ENCODE data around the gene KIF26B. TPM values are rescaled to one million over a fixed set of nuclear protein-coding genes. Genes with fewer than 3 reads are reported as not detected.

The KIF26B gene
- total RNA-seq, 2 donors from 2014 or later, result 0.78 to 4.6 TPM

DNA sequence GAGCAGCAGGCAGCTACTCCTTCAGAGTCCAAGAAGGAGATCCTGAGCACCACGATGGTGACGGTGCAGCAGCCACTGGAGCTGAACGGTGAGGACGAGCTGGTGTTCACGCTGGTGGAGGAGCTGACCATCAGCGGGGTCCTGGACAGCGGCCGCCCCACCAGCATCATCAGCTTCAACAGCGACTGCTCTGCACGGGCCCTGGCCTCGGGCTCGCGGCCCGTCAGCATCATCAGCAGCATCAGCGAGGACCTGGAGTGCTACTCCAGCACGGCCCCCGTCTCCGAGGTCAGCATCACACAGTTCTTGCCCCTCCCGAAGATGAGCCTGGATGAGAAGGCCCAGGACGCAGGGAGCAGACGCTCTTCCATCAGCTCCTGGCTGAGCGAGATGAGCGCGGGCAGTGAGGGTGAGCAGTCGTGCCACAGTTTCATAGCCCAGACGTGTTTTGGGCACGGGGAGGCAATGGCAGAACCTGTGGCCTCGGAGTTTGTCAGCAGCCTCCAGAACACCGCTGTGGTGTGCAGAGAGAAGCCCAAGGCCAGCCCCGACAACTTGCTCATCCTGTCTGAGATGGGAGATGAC, 531.8 kb downstream of the KIF26B start:
- Histone ChIP-seq H3K9me3 (no peaks in the 10 kb centered on the region), H3K4me1 (no peaks in the 10 kb centered on the region), H3K27me3 (no peaks in the 10 kb centered on the region), H3K4me3 (no peak overlapping the region), H3K27ac (no peak overlapping the region), H3K36me3 (replicated peaks in 1 of 2; ENCODE audit: insufficient read depth in 1 of 2, low read depth in 2 of 2) (no peaks in the 10 kb centered on the region)
- 84 to 88% methylated on average over 21 to 30 of the region's 30 CpGs for WGBS, 2 donors
- no peak for ATAC-seq
- intact Hi-C loops (cut with DNase I), result no loop called here
- TF ChIP-seq, protein P1, sequence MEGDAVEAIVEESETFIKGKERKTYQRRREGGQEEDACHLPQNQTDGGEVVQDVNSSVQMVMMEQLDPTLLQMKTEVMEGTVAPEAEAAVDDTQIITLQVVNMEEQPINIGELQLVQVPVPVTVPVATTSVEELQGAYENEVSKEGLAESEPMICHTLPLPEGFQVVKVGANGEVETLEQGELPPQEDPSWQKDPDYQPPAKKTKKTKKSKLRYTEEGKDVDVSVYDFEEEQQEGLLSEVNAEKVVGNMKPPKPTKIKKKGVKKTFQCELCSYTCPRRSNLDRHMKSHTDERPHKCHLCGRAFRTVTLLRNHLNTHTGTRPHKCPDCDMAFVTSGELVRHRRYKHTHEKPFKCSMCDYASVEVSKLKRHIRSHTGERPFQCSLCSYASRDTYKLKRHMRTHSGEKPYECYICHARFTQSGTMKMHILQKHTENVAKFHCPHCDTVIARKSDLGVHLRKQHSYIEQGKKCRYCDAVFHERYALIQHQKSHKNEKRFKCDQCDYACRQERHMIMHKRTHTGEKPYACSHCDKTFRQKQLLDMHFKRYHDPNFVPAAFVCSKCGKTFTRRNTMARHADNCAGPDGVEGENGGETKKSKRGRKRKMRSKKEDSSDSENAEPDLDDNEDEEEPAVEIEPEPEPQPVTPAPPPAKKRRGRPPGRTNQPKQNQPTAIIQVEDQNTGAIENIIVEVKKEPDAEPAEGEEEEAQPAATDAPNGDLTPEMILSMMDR (IDR thresholded peaks at IDR 0.05), result no peak
- TF ChIP-seq POLR2A (IDR thresholded peaks at IDR 0.05), result no peak
- no peak for DNase-seq

DNA sequence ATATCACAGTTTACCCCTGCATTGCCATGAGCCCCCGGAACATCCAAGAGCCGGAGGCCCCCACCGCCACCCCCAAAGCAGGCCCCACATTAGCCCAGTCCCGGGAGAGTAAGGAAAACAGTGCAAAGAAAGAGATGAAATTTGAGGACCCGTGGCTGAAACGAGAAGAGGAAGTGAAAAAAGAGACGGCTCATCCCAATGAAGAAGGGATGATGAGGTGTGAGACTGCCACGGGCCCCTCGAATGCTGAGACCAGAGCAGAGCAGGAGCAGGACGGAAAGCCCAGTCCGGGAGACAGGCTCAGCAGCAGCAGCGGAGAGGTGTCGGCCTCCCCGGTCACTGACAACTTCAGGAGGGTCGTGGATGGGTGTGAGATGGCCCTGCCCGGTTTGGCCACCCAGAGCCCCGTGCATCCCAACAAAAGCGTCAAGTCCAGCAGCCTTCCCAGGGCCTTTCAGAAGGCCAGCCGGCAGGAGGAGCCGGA, 532.4 kb downstream of the KIF26B start:
- no peak overlapping the region for H3K4me3 ChIP-seq
- no peaks in the 10 kb centered on the region for H3K4me1 ChIP-seq
- ATAC-seq, result no peak
- H3K27me3 ChIP-seq, result no peaks in the 10 kb centered on the region
- H3K36me3 ChIP-seq (replicated peaks in 1 of 2; ENCODE audit: insufficient read depth in 1 of 2, low read depth in 2 of 2), result no peaks in the 10 kb centered on the region
- intact Hi-C loops (cut with DNase I), result no loop called here
- TF ChIP-seq, protein P1 (IDR thresholded peaks at IDR 0.05), result no peak
- no peak for TF ChIP-seq POLR2A (IDR thresholded peaks at IDR 0.05)
- no peak for DNase-seq
- H3K9me3 ChIP-seq, result no peaks in the 10 kb centered on the region
- no peak overlapping the region for H3K27ac ChIP-seq
- WGBS, 2 donors, result 70 to 71% methylated on average over 20 of the region's 20 CpGs

DNA sequence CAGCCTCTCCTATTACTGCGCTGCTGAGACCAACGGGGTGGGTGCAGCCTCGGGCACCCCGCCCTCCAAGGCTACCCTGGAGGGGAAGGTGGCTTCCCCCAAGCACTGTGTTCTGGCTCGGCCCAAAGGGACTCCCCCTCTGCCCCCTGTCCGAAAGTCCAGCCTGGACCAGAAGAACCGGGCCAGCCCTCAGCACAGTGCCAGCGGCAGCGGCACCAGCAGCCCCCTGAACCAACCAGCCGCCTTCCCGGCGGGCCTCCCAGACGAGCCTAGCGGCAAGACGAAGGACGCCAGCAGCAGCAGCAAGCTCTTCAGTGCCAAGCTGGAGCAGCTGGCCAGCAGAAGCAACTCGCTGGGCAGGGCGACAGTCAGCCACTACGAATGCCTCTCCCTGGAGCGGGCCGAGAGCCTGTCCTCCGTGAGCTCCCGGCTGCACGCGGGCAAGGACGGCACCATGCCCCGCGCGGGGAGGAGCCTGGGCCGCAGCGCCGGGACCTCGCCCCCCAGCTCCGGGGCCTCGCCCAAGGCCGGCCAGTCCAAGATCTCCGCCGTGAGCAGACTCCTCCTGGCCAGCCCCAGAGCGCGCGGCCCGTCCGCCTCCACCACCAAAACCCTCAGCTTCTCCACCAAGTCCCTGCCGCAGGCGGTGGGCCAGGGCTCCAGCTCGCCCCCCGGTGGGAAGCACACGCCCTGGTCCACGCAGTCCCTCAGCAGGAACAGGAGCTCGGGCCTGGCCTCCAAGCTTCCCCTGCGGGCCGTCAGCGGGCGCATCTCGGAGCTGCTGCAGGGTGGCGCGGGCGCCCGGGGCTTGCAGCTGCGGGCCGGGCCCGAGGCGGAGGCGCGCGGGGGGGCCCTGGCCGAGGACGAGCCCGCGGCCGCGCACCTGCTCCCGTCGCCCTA, 533.1 kb downstream of the KIF26B start:
- Histone ChIP-seq H3K4me3 (no peak overlapping the region), H3K9me3 (no peaks in the 10 kb centered on the region), H3K27ac (no peak overlapping the region), H3K36me3 (replicated peaks in 1 of 2; ENCODE audit: insufficient read depth in 1 of 2, low read depth in 2 of 2) (no peaks in the 10 kb centered on the region), H3K27me3 (no peaks in the 10 kb centered on the region), H3K4me1 (no peaks in the 10 kb centered on the region)
- 41 to 45% methylated on average over 4 to 69 of the region's 74 CpGs for WGBS, 2 donors
- ATAC-seq (no peak), DNase-seq (peak in 1 of 4 donors; percentile 17)
- intact Hi-C loops (cut with DNase I), result no loop called here
- TF ChIP-seq POLR2A (IDR thresholded peaks at IDR 0.05), result no peak
- TF ChIP-seq, protein P1 (IDR thresholded peaks at IDR 0.05), result no peak

DNA sequence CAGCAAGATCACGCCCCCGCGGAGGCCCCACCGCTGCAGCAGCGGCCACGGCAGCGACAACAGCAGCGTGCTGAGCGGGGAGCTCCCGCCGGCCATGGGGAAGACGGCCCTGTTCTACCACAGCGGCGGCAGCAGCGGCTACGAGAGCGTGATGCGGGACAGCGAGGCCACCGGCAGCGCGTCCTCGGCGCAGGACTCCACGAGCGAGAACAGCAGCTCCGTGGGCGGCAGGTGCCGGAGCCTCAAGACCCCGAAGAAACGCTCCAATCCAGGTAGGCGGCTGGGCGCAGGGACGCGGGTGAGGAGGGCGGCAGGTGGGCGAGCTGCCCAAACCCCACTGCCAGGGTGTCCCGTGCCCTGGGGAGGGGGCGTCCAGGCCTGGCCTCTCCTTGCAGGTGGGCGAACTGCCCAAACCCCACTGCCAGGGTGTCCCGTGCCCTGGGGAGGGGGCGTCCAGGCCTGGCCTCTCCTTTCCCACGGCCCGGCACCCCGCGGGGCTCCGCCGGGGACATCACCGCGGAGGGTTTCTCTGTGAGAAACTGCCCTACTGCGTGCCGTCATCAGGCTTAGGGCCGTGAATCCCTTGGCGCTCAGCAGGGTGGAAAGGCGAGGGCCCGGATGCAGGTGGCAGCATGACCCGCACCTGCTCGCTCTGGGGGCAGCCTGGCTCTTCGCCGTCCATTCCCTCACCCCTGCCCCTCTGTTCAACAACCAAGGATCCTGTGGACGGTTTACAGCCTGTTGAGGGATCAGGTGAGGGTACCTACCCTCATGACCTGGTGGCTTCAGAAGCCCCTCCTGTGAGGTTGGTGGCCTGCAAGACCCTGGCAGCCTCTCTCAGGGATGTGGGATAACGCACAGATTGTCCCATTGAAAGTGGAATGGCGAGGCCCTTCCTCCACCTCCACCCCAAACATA, 534.0 kb downstream of the KIF26B start:
- H3K36me3 ChIP-seq (replicated peaks in 1 of 2; ENCODE audit: insufficient read depth in 1 of 2, low read depth in 2 of 2), result no peaks in the 10 kb centered on the region
- intact Hi-C loops (cut with DNase I), result no loop called here
- H3K4me1 ChIP-seq, result no peaks in the 10 kb centered on the region
- DNase-seq, result no peak
- 80 to 86% methylated on average over 15 to 59 of the region's 63 CpGs for WGBS, 2 donors
- H3K27me3 ChIP-seq, result no peaks in the 10 kb centered on the region
- H3K27ac ChIP-seq, result no peak overlapping the region
- no peak overlapping the region for H3K4me3 ChIP-seq
- no peak for ATAC-seq
- TF ChIP-seq, protein P1 (IDR thresholded peaks at IDR 0.05), result no peak
- TF ChIP-seq POLR2A (IDR thresholded peaks at IDR 0.05), result no peak
- H3K9me3 ChIP-seq, result no peaks in the 10 kb centered on the region

Measured in body of pancreas (tissue), 4 donors.